Adrenal gland (tissue), 5 donors: ENCODE results near the gene TMIGD3.

Experiments
- POLR2A ChIP-seq, 2 donors: fragments of 450-650 bp; IDR thresholded peaks; one replicate each; pipeline ENCODE4 v1.6.1; 2017; ENCODE audit warnings: antibody characterized with exemption in 2 of 2, mild to moderate bottlenecking in 2 of 2, moderate library complexity in 1 of 2
- TF ChIP-seq, protein P1 (sequence below), 6 experiments: fragments of 450-650 bp in 4 of 6; fragments of 200-600 bp in 2 of 6; sonication (generic) in 1 of 6; IDR thresholded peaks; 1 replicate in 5 of 6; 2 replicates in 1 of 6; pipeline versions ENCODE4 v1.5.1 to v1.8.0; 2016 to 2021; ENCODE audit warnings: antibody characterized with exemption in 6 of 6, mild to moderate bottlenecking in 2 of 6, moderate library complexity in 1 of 6
- donor health status: DM: no; HTN: no; CAD: no.

GRCh38 chr1:111453706-111454105 lies 49.7 kb downstream of the TMIGD3 start:
- TF ChIP-seq POLR2A (IDR thresholded peaks at IDR 0.05) = no peak
- TF ChIP-seq, protein P1, sequence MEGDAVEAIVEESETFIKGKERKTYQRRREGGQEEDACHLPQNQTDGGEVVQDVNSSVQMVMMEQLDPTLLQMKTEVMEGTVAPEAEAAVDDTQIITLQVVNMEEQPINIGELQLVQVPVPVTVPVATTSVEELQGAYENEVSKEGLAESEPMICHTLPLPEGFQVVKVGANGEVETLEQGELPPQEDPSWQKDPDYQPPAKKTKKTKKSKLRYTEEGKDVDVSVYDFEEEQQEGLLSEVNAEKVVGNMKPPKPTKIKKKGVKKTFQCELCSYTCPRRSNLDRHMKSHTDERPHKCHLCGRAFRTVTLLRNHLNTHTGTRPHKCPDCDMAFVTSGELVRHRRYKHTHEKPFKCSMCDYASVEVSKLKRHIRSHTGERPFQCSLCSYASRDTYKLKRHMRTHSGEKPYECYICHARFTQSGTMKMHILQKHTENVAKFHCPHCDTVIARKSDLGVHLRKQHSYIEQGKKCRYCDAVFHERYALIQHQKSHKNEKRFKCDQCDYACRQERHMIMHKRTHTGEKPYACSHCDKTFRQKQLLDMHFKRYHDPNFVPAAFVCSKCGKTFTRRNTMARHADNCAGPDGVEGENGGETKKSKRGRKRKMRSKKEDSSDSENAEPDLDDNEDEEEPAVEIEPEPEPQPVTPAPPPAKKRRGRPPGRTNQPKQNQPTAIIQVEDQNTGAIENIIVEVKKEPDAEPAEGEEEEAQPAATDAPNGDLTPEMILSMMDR (IDR thresholded peaks at IDR 0.05) = no peak
